GM21717 (cell line): ENCODE measurements around the gene HPCAL4.

Experiments
- ATAC-seq: cut with Tn5 transposase; IDR thresholded peaks from one replicate; pipeline ENCODE4 v1.9.1; 2021; ENCODE audit warnings: mild to moderate bottlenecking, moderate library complexity; ENCODE audit not compliant: unreplicated experiment

The HPCAL4 gene

DNA sequence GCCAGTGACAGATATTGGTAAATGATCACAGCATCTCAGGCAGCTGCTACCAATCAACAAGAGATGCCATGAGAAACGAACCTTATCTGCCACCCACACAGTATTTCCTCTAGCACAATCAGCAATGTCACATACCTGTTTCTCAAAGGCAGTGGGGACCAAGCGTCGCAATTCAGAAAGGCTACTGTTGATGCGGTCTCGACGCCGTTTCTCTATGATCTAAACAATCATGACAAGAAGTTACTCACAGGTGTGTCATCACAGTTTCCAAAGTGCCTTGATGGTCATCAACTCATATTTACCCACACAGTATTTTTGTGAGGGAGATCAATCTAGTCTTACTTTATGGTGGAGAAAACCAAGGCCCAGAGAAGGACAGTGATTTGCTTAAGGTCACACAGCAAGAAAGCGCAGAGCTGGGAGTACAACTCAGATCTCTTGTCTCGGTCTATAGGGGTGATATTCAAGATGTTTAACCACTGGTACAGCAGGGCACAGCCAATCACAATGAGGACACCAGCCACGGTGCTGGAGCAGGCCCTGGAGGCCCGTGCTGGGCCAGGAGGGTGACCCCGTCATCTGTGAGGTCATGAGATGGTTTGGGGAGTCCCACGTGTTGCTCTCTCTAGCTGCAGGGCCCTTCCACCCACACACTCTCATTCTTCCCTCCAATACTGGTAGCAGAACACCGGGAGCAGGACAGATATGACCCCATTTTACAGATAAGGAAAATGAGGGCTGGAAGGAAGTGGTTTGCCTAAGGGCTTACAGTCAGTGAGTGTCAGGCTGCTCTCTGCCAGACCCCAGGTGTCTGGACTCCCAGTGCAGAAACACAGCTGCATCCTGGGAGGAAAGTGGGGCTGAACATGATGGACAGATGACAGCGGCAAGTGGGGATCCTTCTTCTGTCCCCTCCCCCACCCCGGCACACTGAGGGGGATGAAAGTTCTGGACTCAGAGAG, 59.6 kb downstream of the HPCAL4 start:
- no peak for ATAC-seq

DNA sequence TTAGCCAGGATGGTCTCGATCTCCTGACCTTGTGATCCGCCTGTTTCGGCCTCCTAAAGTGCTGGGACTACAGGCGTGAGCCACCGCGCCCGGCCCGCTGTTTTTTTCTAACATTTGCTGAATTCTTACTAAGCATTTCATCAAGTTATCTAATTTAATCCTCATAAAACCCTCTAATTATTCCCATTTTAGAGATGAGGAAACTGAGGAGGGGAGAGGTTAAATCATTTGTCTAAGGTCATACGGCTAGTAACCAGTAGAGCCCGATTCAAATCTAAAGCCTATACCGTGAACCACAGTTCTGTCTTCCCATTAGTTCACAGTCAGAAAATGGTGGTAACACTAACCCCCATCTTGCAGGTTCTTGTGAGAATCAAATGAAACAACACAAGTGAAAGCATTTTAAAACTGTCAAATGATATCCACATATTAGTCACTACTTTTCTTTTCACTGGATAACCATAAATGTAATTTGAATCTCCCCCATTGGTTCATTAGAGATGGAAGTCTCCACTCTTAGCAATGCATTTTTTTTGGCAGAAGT, 62.4 kb downstream of the HPCAL4 start:
- no peak for ATAC-seq
